Stimulated activated CD8-positive, alpha-beta memory T cell treated with anti-CD3 and anti-CD28 coated beads, Interleukin-2, amount 100 ng/mL, for 1 hour (primary cell): ENCODE results near the gene MAD1L1.

Source experiments
- DNase-seq, 2 donors: peaks; one replicate each; pipeline ENCODE4 v3.0.0-alpha.2; 2020; ENCODE audit warnings: low read depth in 2 of 2

Gene MAD1L1

GRCh38 chr7:2258661-2259365 is 26.1 kb upstream of the MAD1L1 start:
- no peak for DNase-seq

- DNase-seq, result no peak
Observed at GRCh38 chr7:2257651-2258050, 24.9 kb upstream of the MAD1L1 start.

GRCh38 chr7:2257046-2257551 is 24.4 kb upstream of the MAD1L1 start:
- no peak for DNase-seq

- no peak for DNase-seq
Observed at GRCh38 chr7:2256306-2257045, 23.7 kb upstream of the MAD1L1 start.

GRCh38 chr7:2255145-2256139 is 22.7 kb upstream of the MAD1L1 start:
- no peak for DNase-seq

- no peak for DNase-seq
Observed at GRCh38 chr7:2254429-2255144, 21.8 kb upstream of the MAD1L1 start.

- DNase-seq, result no peak
Observed at GRCh38 chr7:2253525-2254244, 20.9 kb upstream of the MAD1L1 start.

- DNase-seq, result no peak
Observed at GRCh38 chr7:2253021-2253420, 20.3 kb upstream of the MAD1L1 start.

GRCh38 chr7:2251841-2252771 is 19.4 kb upstream of the MAD1L1 start:
- no peak for DNase-seq

- DNase-seq, result no peak
Observed at GRCh38 chr7:2251381-2251780, 18.6 kb upstream of the MAD1L1 start.

GRCh38 chr7:2249744-2250323 is 17.1 kb upstream of the MAD1L1 start:
- no peak for DNase-seq

- DNase-seq, result no peak
Observed at GRCh38 chr7:2248984-2249694, 16.4 kb upstream of the MAD1L1 start.

GRCh38 chr7:2247141-2247995 is 14.6 kb upstream of the MAD1L1 start:
- no peak for DNase-seq

- no peak for DNase-seq
Observed at GRCh38 chr7:2245883-2246675, 13.3 kb upstream of the MAD1L1 start.

GRCh38 chr7:2244404-2244995 is 11.8 kb upstream of the MAD1L1 start:
- no peak for DNase-seq

- no peak for DNase-seq
Observed at GRCh38 chr7:2243458-2243857, 10.7 kb upstream of the MAD1L1 start.
